ENCODE measurements around the gene PIGQ.

The PIGQ gene

DNA sequence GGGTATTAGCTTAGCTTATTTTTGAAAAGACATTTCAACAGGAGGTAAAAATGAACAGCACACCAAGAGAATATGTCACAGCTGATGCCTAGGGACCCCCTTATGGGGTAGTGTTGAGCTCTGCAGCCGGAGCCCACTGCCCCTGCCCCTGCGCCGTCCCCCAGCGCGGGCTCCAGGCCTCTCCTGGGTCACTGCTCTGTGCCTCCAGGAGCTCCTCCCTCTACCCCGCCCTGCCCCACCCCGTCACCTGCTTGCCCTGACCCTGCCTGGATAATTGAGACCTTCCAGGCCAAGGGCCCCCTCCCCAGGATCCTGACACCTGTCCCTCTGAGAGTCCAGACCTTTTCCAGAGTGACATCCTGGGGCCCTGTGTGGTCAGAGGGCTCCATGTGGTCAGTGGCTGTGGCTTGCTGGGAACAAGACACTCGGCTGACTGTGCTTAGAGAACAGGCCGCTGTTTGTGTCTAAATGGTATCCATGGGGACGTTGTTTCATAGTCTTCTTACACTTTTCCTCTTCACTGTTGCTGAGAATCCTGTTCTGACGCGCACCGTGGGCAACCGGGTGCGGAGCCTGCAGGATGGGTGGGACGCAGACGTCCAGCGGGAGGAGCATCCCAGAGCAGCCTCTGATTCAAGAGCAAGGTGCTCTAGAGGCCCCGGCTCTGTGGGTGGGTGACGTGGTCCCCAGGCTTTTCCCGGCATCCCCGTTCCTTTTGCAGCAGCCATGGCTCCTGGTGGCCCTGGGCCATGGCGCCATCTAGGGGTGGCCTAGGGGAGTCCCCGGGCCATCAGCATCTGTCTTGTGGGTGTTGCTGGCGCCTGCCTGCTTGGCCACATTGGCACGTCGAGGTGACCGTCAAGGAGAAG lies 41.0 kb downstream of the PIGQ start:
- H3K4me1 ChIP-seq (ENCODE audit: insufficient read depth, insufficient read length): peaks cover 6% of the 10 kb centered on the region
- no peak for TF ChIP-seq SUZ12 (IDR thresholded peaks at IDR 0.05; ENCODE audit: extremely low read depth, insufficient read depth, insufficient read length)
- no peak for TF ChIP-seq ZNF274 (IDR thresholded peaks at IDR 0.05; ENCODE audit: low read depth, low read length)
- no peak for TF ChIP-seq YY1 (IDR thresholded peaks at IDR 0.05; ENCODE audit: insufficient read depth, insufficient read length)
- no peak for DNase-seq (ENCODE audit: low read depth, low spot score)
- H3K4me3 ChIP-seq (ENCODE audit: insufficient read length, low read depth): no peak overlapping the region
- peaks cover 6% of the 10 kb centered on the region; the same call in 1 of the 2 replicates for H3K9me3 ChIP-seq (ENCODE audit: insufficient read depth, low read length)
- no peak overlapping the region for H3K9ac ChIP-seq (ENCODE audit: insufficient read length, low read depth)
- peaks cover under 1% of the 10 kb centered on the region for H3K27me3 ChIP-seq (ENCODE audit: insufficient read depth, insufficient read length)
- H3K36me3 ChIP-seq (ENCODE audit: insufficient read depth, insufficient read length, low read length): peaks cover 8% of the 10 kb centered on the region

- H3K4me1 ChIP-seq (ENCODE audit: insufficient read depth, insufficient read length): peaks cover 3% of the 10 kb centered on the region
- no peak overlapping the region for H3K9ac ChIP-seq (ENCODE audit: insufficient read length, low read depth)
- no peaks in the 10 kb centered on the region for H3K27me3 ChIP-seq (ENCODE audit: insufficient read depth, insufficient read length)
- DNase-seq (ENCODE audit: low read depth, low spot score): no peak
- H3K9me3 ChIP-seq (ENCODE audit: insufficient read depth, low read length): peaks cover 6% of the 10 kb centered on the region; the same call in 1 of the 2 replicates
- peaks cover 8% of the 10 kb centered on the region for H3K36me3 ChIP-seq (ENCODE audit: insufficient read depth, insufficient read length, low read length)
- no peak overlapping the region for H3K4me3 ChIP-seq (ENCODE audit: insufficient read length, low read depth)
- TF ChIP-seq ZNF274 (IDR thresholded peaks at IDR 0.05; ENCODE audit: low read depth, low read length) (no peak), YY1 (IDR thresholded peaks at IDR 0.05; ENCODE audit: insufficient read depth, insufficient read length) (no peak), SUZ12 (IDR thresholded peaks at IDR 0.05; ENCODE audit: extremely low read depth, insufficient read depth, insufficient read length) (no peak)
These were observed 45.4 kb downstream of the PIGQ start for GRCh38 chr16:615122-615521.

DNA sequence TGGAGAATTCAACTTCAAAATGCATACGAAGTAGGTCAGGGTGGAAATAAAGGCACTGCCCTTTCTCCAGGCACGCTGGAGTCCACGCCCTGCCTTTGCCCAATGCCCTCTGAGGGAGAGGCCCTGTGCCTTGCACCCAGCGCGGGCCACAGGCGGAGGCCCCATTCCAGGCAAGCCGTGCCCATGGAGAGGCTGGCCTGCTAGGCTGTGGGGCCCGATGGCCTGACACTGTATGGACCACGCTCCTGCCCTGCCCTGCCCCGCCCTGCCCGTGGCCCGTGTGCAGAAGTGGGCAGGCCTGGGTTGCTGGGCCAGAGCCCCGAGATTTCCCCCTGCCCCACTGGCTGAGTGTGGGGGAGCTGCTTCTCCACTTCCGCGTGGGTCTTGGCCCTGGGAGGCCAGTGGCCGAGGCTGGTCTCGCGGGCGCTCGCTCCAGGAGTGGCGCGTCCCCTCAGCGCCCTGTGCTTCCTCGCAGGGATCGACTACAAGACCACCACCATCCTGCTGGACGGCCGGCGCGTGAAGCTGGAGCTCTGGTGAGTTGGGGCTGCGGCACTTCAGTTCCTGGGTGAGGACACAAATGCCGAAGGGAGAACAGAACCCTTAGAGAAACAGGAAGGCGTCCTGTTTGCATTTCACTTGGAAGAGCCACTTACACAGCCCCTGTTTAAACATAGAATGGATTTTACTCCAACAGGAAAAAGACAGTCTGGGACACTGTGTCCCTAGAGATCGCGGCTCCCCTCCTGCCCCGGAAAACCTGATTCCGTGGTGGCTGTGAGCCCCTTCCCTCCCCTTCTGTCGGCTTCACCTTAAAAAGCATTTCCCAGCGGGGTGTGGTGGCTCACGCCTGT lies 47.2 kb downstream of the PIGQ start:
- TF ChIP-seq SUZ12 (IDR thresholded peaks at IDR 0.05; ENCODE audit: extremely low read depth, insufficient read depth, insufficient read length) (no peak), YY1 (IDR thresholded peaks at IDR 0.05; ENCODE audit: insufficient read depth, insufficient read length) (no peak), ZNF274 (IDR thresholded peaks at IDR 0.05; ENCODE audit: low read depth, low read length) (no peak)
- no peak for DNase-seq (ENCODE audit: low read depth, low spot score)
- no peak overlapping the region for H3K4me3 ChIP-seq (ENCODE audit: insufficient read length, low read depth)
- peaks cover 6% of the 10 kb centered on the region; the same call in 1 of the 2 replicates for H3K9me3 ChIP-seq (ENCODE audit: insufficient read depth, low read length)
- no peaks in the 10 kb centered on the region for H3K27me3 ChIP-seq (ENCODE audit: insufficient read depth, insufficient read length)
- H3K9ac ChIP-seq (ENCODE audit: insufficient read length, low read depth): no peak overlapping the region
- peaks cover 8% of the 10 kb centered on the region for H3K36me3 ChIP-seq (ENCODE audit: insufficient read depth, insufficient read length, low read length)
- H3K4me1 ChIP-seq (ENCODE audit: insufficient read depth, insufficient read length): peaks cover 6% of the 10 kb centered on the region

DNA sequence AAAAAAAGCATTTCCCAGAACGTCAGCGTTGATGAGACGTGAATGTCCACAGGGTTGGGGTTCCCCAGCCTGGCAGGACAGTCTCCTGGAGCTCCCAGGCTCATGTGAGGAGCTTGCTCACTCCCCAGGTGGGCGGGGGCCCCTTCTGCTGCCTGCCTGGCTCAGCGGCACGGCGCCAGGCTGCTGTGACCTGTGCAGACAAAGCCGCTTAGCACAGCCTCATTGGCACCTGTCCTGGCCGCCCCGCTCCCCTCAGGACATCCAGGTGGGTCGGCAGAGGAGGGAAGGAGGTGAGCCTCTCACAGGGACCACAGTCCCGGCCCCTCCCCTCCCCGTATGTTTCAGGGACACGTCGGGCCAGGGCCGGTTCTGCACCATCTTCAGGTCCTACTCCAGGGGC lies 48.1 kb downstream of the PIGQ start:
- Histone ChIP-seq H3K4me1 (ENCODE audit: insufficient read depth, insufficient read length) (peaks cover 12% of the 10 kb centered on the region), H3K4me3 (ENCODE audit: insufficient read length, low read depth) (no peak overlapping the region), H3K9me3 (ENCODE audit: insufficient read depth, low read length) (peaks cover 6% of the 10 kb centered on the region; the same call in 1 of the 2 replicates), H3K27me3 (ENCODE audit: insufficient read depth, insufficient read length) (no peaks in the 10 kb centered on the region), H3K9ac (ENCODE audit: insufficient read length, low read depth) (no peak overlapping the region), H3K36me3 (ENCODE audit: insufficient read depth, insufficient read length, low read length) (peaks cover 8% of the 10 kb centered on the region)
- no peak for DNase-seq (ENCODE audit: low read depth, low spot score)
- TF ChIP-seq YY1 (IDR thresholded peaks at IDR 0.05; ENCODE audit: insufficient read depth, insufficient read length) (no peak), SUZ12 (IDR thresholded peaks at IDR 0.05; ENCODE audit: extremely low read depth, insufficient read depth, insufficient read length) (no peak), ZNF274 (IDR thresholded peaks at IDR 0.05; ENCODE audit: low read depth, low read length) (no peak)

- no peak overlapping the region for H3K4me3 ChIP-seq (ENCODE audit: insufficient read length, low read depth)
- H3K27me3 ChIP-seq (ENCODE audit: insufficient read depth, insufficient read length): no peaks in the 10 kb centered on the region
- H3K9ac ChIP-seq (ENCODE audit: insufficient read length, low read depth): no peak overlapping the region
- no peak for DNase-seq (ENCODE audit: low read depth, low spot score)
- TF ChIP-seq SUZ12 (IDR thresholded peaks at IDR 0.05; ENCODE audit: extremely low read depth, insufficient read depth, insufficient read length) (no peak), ZNF274 (IDR thresholded peaks at IDR 0.05; ENCODE audit: low read depth, low read length) (no peak), YY1 (IDR thresholded peaks at IDR 0.05; ENCODE audit: insufficient read depth, insufficient read length) (no peak)
- no peaks in the 10 kb centered on the region for H3K9me3 ChIP-seq (ENCODE audit: insufficient read depth, low read length)
- peaks cover 3% of the 10 kb centered on the region for H3K36me3 ChIP-seq (ENCODE audit: insufficient read depth, insufficient read length, low read length)
- H3K4me1 ChIP-seq (ENCODE audit: insufficient read depth, insufficient read length): peaks cover 22% of the 10 kb centered on the region
These were observed 49.8 kb downstream of the PIGQ start for GRCh38 chr16:619476-620100.

GRCh38 chr16:620700-621525 lies 51.1 kb downstream of the PIGQ start:
- Histone ChIP-seq H3K4me1 (ENCODE audit: insufficient read depth, insufficient read length) (peaks cover 32% of the 10 kb centered on the region), H3K4me3 (ENCODE audit: insufficient read length, low read depth) (no peak overlapping the region), H3K9me3 (ENCODE audit: insufficient read depth, low read length) (no peaks in the 10 kb centered on the region), H3K27me3 (ENCODE audit: insufficient read depth, insufficient read length) (no peaks in the 10 kb centered on the region), H3K9ac (ENCODE audit: insufficient read length, low read depth) (no peak overlapping the region), H3K36me3 (ENCODE audit: insufficient read depth, insufficient read length, low read length) (peaks cover 8% of the 10 kb centered on the region)
- DNase-seq (ENCODE audit: low read depth, low spot score): no peak
- no peak for TF ChIP-seq SUZ12 (IDR thresholded peaks at IDR 0.05; ENCODE audit: extremely low read depth, insufficient read depth, insufficient read length)
- TF ChIP-seq YY1 (IDR thresholded peaks at IDR 0.05; ENCODE audit: insufficient read depth, insufficient read length): no peak
- TF ChIP-seq ZNF274 (IDR thresholded peaks at IDR 0.05; ENCODE audit: low read depth, low read length): no peak

All from NT2/D1 (cell line).